ENCODE measurements around the gene SCLY. TPM values are rescaled to one million over a fixed set of nuclear protein-coding genes. Genes with fewer than 3 reads are reported as not detected.

Gene SCLY
- total and polyA plus RNA-seq, 2 of the 13 experiments (the other 11 are each of a cell fraction or from before 2014, with no cell fraction given) = 27.9 to 38.6 TPM

GRCh38 chr2:238079874-238080327 lies 19.1 kb downstream of the SCLY start (continued):
- TF ChIP-seq ZNF230 (CRISPR knock-in tag; IDR thresholded peaks at IDR 0.05) (no peak), IRF2 (CRISPR knock-in tag; IDR thresholded peaks at IDR 0.05) (peak; percentile 86), SMARCE1 (IDR thresholded peaks at IDR 0.05; ENCODE audit: borderline replicate concordance) (no peak), PHB2 (IDR thresholded peaks at IDR 0.05; ENCODE audit: partially characterized antibody) (no peak), ZNF124 (CRISPR knock-in tag; IDR thresholded peaks at IDR 0.05) (peak; percentile 96), HOMEZ (CRISPR knock-in tag; IDR thresholded peaks at IDR 0.05; ENCODE audit: low read depth) (peak; percentile 98), SRSF9 (IDR thresholded peaks at IDR 0.05; ENCODE audit: borderline replicate concordance, insufficient read depth, low read depth, low read length, poor library complexity, severe bottlenecking) (no peak), KDM2A (CRISPR knock-in tag; IDR thresholded peaks at IDR 0.05; ENCODE audit: borderline replicate concordance, low read depth) (no peak), ZNF451 (CRISPR knock-in tag; IDR thresholded peaks at IDR 0.05) (no peak), JARID2 (CRISPR knock-in tag; IDR thresholded peaks at IDR 0.05; ENCODE audit: insufficient replicate concordance) (peak; percentile 88), SNAPC2 (CRISPR knock-in tag; IDR thresholded peaks at IDR 0.05) (no peak; the same call in 1 of the 2 replicates), ZNF549 (CRISPR knock-in tag; IDR thresholded peaks at IDR 0.05) (no peak)
- TF ChIP-seq, protein P1, sequence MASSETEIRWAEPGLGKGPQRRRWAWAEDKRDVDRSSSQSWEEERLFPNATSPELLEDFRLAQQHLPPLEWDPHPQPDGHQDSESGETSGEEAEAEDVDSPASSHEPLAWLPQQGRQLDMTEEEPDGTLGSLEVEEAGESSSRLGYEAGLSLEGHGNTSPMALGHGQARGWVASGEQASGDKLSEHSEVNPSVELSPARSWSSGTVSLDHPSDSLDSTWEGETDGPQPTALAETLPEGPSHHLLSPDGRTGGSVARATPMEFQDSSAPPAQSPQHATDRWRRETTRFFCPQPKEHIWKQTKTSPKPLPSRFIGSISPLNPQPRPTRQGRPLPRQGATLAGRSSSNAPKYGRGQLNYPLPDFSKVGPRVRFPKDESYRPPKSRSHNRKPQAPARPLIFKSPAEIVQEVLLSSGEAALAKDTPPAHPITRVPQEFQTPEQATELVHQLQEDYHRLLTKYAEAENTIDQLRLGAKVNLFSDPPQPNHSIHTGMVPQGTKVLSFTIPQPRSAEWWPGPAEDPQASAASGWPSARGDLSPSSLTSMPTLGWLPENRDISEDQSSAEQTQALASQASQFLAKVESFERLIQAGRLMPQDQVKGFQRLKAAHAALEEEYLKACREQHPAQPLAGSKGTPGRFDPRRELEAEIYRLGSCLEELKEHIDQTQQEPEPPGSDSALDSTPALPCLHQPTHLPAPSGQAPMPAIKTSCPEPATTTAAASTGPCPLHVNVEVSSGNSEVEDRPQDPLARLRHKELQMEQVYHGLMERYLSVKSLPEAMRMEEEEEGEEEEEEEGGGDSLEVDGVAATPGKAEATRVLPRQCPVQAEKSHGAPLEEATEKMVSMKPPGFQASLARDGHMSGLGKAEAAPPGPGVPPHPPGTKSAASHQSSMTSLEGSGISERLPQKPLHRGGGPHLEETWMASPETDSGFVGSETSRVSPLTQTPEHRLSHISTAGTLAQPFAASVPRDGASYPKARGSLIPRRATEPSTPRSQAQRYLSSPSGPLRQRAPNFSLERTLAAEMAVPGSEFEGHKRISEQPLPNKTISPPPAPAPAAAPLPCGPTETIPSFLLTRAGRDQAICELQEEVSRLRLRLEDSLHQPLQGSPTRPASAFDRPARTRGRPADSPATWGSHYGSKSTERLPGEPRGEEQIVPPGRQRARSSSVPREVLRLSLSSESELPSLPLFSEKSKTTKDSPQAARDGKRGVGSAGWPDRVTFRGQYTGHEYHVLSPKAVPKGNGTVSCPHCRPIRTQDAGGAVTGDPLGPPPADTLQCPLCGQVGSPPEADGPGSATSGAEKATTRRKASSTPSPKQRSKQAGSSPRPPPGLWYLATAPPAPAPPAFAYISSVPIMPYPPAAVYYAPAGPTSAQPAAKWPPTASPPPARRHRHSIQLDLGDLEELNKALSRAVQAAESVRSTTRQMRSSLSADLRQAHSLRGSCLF (CRISPR knock-in tag; IDR thresholded peaks at IDR 0.05; ENCODE audit: borderline replicate concordance) = no peak
- TF ChIP-seq, protein P2, sequence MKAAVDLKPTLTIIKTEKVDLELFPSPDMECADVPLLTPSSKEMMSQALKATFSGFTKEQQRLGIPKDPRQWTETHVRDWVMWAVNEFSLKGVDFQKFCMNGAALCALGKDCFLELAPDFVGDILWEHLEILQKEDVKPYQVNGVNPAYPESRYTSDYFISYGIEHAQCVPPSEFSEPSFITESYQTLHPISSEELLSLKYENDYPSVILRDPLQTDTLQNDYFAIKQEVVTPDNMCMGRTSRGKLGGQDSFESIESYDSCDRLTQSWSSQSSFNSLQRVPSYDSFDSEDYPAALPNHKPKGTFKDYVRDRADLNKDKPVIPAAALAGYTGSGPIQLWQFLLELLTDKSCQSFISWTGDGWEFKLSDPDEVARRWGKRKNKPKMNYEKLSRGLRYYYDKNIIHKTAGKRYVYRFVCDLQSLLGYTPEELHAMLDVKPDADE (CRISPR knock-in tag; IDR thresholded peaks at IDR 0.05) = no peak
- TF ChIP-seq, protein P3, sequence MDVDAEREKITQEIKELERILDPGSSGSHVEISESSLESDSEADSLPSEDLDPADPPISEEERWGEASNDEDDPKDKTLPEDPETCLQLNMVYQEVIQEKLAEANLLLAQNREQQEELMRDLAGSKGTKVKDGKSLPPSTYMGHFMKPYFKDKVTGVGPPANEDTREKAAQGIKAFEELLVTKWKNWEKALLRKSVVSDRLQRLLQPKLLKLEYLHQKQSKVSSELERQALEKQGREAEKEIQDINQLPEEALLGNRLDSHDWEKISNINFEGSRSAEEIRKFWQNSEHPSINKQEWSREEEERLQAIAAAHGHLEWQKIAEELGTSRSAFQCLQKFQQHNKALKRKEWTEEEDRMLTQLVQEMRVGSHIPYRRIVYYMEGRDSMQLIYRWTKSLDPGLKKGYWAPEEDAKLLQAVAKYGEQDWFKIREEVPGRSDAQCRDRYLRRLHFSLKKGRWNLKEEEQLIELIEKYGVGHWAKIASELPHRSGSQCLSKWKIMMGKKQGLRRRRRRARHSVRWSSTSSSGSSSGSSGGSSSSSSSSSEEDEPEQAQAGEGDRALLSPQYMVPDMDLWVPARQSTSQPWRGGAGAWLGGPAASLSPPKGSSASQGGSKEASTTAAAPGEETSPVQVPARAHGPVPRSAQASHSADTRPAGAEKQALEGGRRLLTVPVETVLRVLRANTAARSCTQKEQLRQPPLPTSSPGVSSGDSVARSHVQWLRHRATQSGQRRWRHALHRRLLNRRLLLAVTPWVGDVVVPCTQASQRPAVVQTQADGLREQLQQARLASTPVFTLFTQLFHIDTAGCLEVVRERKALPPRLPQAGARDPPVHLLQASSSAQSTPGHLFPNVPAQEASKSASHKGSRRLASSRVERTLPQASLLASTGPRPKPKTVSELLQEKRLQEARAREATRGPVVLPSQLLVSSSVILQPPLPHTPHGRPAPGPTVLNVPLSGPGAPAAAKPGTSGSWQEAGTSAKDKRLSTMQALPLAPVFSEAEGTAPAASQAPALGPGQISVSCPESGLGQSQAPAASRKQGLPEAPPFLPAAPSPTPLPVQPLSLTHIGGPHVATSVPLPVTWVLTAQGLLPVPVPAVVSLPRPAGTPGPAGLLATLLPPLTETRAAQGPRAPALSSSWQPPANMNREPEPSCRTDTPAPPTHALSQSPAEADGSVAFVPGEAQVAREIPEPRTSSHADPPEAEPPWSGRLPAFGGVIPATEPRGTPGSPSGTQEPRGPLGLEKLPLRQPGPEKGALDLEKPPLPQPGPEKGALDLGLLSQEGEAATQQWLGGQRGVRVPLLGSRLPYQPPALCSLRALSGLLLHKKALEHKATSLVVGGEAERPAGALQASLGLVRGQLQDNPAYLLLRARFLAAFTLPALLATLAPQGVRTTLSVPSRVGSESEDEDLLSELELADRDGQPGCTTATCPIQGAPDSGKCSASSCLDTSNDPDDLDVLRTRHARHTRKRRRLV (CRISPR knock-in tag; IDR thresholded peaks at IDR 0.05) = peak; percentile 79; the same call in 1 of the 2 replicates
- TF ChIP-seq, protein P4, sequence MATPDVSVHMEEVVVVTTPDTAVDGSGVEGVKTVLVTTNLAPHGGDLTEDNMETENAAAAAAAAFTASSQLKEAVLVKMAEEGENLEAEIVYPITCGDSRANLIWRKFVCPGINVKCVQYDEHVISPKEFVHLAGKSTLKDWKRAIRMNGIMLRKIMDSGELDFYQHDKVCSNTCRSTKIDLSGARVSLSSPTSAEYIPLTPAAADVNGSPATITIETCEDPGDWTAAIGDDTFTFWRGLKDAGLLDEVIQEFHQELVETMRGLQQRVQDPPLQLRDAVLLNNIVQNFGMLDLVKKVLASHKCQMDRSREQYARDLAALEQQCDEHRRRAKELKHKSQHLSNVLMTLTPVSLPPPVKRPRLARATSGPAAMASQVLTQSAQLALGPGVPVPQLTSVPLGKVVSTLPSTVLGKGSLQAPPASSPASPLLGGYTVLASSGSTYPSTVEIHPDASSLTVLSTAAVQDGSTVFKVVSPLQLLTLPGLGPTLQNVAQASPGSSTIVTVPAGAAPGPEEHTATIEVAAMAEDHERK (CRISPR knock-in tag; IDR thresholded peaks at IDR 0.05; ENCODE audit: low read depth) = peak; percentile 35; the same call in 1 of the 2 replicates
